Natural killer cell treated with Interleukin-12 subunit alpha and Interleukin-12 subunit beta and Interleukin-15 and Interleukin-18, amount 100 ng/mL, for 72 hours (primary cell): ENCODE measurements around the gene LY9. TPM values are rescaled to one million over a fixed set of nuclear protein-coding genes. Genes with fewer than 3 reads are reported as not detected.

Experiments
- total RNA-seq, 2 donors: library from RNA; stranded (reverse); gene quantifications; one replicate each; pipeline ENCODE4 v1.2.3, GENCODE V29; 2022

The LY9 gene
- total RNA-seq, 2 donors from 2014 or later, result 0.92 to 1.2 TPM

Other genes starting within 250 kb of the LY9 start
- 10 to 100 TPM in 1 of 2 donors, 1 to 10 TPM in 1; 3.8 to 13.4 TPM for gene CD84, start 216.7 kb upstream of the LY9 start, total RNA-seq
- gene SLAMF1, start 149.1 kb upstream of the LY9 start, total RNA-seq, result 10 to 100 TPM; 52.1 to 86.2 TPM
- gene CD48, start 84.4 kb upstream of the LY9 start, total RNA-seq, result 100 to 1,000 TPM; 434 to 816 TPM
- gene SLAMF7, start 56.9 kb upstream of the LY9 start, total RNA-seq, result 1,000 to 10,000 TPM in 1 of 2 donors, 100 to 1,000 TPM in 1; 677 to 1,669 TPM
- gene CD244, start 66.7 kb downstream of the LY9 start, total RNA-seq, result 10 to 100 TPM; 36.6 to 64.4 TPM
- not detected for gene ITLN1, start 89.0 kb downstream of the LY9 start, total RNA-seq
- not detected for gene ITLN2, start 158.6 kb downstream of the LY9 start, total RNA-seq
- gene F11R, start 225.0 kb downstream of the LY9 start, total RNA-seq, result 10 to 100 TPM; 11.0 to 25.9 TPM
- gene TSTD1, start 242.8 kb downstream of the LY9 start, total RNA-seq, result 10 to 100 TPM; 10.5 to 47.2 TPM
- 10 to 100 TPM; 72.2 to 77.4 TPM for gene USF1, start 249.8 kb downstream of the LY9 start, total RNA-seq